ENCODE results near the gene DEPDC4.

DNA sequence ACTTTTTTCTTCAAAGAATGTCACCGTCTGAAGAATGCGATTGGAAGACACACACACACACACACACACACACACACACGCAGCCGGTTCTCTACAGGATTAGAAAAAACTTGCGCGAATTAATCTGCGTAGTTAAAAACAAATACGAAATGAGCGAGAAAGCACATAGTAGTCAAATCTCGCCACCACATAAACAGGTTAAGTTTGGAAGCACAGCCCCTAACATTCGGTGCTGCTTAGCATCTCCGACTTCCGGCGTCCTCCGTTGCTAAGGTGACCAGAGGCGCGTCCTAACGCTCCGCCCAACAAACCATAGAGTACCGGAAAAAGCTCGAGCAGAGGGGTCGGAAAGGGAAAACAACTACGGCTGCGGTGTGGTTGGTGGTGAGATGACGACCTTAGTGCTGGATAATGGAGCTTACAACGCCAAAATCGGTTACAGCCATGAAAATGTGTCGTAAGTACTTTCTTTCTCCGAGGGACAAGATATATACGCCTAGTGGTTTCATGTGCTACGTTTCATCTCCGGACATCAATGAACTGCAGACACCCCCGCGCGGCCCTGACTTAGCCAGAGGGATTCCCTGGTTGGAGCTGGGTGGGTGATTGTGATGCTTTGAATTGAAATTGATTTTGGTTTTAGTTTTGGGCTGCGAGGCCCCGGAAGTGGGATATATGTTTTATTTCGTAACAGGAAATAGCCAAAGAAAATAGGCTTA, 66.3 kb downstream of the DEPDC4 start, which contains the start of gene ACTR6:
- TF ChIP-seq, protein P1, sequence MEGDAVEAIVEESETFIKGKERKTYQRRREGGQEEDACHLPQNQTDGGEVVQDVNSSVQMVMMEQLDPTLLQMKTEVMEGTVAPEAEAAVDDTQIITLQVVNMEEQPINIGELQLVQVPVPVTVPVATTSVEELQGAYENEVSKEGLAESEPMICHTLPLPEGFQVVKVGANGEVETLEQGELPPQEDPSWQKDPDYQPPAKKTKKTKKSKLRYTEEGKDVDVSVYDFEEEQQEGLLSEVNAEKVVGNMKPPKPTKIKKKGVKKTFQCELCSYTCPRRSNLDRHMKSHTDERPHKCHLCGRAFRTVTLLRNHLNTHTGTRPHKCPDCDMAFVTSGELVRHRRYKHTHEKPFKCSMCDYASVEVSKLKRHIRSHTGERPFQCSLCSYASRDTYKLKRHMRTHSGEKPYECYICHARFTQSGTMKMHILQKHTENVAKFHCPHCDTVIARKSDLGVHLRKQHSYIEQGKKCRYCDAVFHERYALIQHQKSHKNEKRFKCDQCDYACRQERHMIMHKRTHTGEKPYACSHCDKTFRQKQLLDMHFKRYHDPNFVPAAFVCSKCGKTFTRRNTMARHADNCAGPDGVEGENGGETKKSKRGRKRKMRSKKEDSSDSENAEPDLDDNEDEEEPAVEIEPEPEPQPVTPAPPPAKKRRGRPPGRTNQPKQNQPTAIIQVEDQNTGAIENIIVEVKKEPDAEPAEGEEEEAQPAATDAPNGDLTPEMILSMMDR (conservative IDR thresholded peaks at IDR 0.05; ENCODE audit: low read depth, low read length): no peak; the same call in 1 of the 2 replicates
- TF ChIP-seq RFX5 (IDR thresholded peaks at IDR 0.05; ENCODE audit: low read depth, low read length): no peak
- no peak; the same call in 1 of the 2 replicates for TF ChIP-seq RAD21 (IDR thresholded peaks at IDR 0.05; ENCODE audit: low read length)
- TF ChIP-seq, protein P2, sequence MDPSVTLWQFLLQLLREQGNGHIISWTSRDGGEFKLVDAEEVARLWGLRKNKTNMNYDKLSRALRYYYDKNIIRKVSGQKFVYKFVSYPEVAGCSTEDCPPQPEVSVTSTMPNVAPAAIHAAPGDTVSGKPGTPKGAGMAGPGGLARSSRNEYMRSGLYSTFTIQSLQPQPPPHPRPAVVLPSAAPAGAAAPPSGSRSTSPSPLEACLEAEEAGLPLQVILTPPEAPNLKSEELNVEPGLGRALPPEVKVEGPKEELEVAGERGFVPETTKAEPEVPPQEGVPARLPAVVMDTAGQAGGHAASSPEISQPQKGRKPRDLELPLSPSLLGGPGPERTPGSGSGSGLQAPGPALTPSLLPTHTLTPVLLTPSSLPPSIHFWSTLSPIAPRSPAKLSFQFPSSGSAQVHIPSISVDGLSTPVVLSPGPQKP (IDR thresholded peaks at IDR 0.05; ENCODE audit: borderline replicate concordance, low read depth, low read length): no peak
- no peak for TF ChIP-seq NFE2L2 (IDR thresholded peaks at IDR 0.05; ENCODE audit: low read depth, low read length)

Measured in IMR-90 (cell line).